ENCODE measurements around the gene ERBIN.

DNA sequence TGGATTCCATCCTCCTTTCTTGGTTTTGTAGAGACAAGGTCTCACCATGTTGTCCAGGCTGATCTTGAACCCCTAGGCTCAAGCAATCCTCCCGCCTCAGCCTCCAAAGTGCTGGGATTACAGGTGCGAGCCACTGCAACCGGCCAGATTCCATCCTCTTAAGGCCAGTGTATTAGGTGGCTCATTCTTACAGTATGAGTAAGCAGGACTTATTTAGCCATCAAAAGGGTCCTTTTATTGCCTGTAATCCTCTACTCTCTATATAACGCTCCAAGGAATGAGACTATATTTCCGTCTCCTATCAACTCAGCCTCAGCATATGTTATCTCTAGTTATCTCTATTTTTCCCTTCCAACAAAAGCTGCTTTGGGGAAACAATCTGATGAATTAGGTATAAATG lies 3.0 kb upstream of the ERBIN start:
- TF ChIP-seq MAZ (IDR thresholded peaks at IDR 0.05; ENCODE audit: borderline replicate concordance, low read depth, low read length) (no peak), RCOR1 (IDR thresholded peaks at IDR 0.05; ENCODE audit: insufficient replicate concordance, low read length) (no peak), SMC3 (IDR thresholded peaks at IDR 0.05; ENCODE audit: low read depth, low read length) (no peak), NFE2L2 (IDR thresholded peaks at IDR 0.05; ENCODE audit: low read depth, low read length) (no peak), POLR2A (IDR thresholded peaks at IDR 0.05; ENCODE audit: low read depth, low read length) (no peak), RAD21 (IDR thresholded peaks at IDR 0.05; ENCODE audit: low read length) (no peak), BHLHE40 (IDR thresholded peaks at IDR 0.05; ENCODE audit: low read depth, low read length) (no peak), MAFK (IDR thresholded peaks at IDR 0.05; ENCODE audit: low read depth, low read length) (no peak), CEBPB (IDR thresholded peaks at IDR 0.05; ENCODE audit: low read depth, low read length) (no peak)
- TF ChIP-seq, protein P1, sequence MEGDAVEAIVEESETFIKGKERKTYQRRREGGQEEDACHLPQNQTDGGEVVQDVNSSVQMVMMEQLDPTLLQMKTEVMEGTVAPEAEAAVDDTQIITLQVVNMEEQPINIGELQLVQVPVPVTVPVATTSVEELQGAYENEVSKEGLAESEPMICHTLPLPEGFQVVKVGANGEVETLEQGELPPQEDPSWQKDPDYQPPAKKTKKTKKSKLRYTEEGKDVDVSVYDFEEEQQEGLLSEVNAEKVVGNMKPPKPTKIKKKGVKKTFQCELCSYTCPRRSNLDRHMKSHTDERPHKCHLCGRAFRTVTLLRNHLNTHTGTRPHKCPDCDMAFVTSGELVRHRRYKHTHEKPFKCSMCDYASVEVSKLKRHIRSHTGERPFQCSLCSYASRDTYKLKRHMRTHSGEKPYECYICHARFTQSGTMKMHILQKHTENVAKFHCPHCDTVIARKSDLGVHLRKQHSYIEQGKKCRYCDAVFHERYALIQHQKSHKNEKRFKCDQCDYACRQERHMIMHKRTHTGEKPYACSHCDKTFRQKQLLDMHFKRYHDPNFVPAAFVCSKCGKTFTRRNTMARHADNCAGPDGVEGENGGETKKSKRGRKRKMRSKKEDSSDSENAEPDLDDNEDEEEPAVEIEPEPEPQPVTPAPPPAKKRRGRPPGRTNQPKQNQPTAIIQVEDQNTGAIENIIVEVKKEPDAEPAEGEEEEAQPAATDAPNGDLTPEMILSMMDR (conservative IDR thresholded peaks at IDR 0.05; ENCODE audit: low read depth, low read length): no peak
- TF ChIP-seq, protein P2, sequence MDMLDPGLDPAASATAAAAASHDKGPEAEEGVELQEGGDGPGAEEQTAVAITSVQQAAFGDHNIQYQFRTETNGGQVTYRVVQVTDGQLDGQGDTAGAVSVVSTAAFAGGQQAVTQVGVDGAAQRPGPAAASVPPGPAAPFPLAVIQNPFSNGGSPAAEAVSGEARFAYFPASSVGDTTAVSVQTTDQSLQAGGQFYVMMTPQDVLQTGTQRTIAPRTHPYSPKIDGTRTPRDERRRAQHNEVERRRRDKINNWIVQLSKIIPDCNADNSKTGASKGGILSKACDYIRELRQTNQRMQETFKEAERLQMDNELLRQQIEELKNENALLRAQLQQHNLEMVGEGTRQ (IDR thresholded peaks at IDR 0.05; ENCODE audit: low read depth, low read length): no peak
- TF ChIP-seq, protein P3, sequence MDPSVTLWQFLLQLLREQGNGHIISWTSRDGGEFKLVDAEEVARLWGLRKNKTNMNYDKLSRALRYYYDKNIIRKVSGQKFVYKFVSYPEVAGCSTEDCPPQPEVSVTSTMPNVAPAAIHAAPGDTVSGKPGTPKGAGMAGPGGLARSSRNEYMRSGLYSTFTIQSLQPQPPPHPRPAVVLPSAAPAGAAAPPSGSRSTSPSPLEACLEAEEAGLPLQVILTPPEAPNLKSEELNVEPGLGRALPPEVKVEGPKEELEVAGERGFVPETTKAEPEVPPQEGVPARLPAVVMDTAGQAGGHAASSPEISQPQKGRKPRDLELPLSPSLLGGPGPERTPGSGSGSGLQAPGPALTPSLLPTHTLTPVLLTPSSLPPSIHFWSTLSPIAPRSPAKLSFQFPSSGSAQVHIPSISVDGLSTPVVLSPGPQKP (IDR thresholded peaks at IDR 0.05; ENCODE audit: borderline replicate concordance, low read depth, low read length): no peak
